NT2/D1 (cell line): ENCODE measurements around the gene RASSF1.

Experiments used
- SUZ12 ChIP-seq: IDR thresholded peaks from 2 replicates; pipeline ENCODE4 v1.6.1; 2011; ENCODE audit not compliant: insufficient read length, insufficient read depth; ENCODE audit errors: extremely low read depth
- YY1 ChIP-seq: IDR thresholded peaks from 2 replicates; pipeline ENCODE4 v1.6.1; 2011; ENCODE audit not compliant: insufficient read length, insufficient read depth
- ZNF274 ChIP-seq: IDR thresholded peaks from 2 replicates; pipeline ENCODE4 v1.6.1; 2011; ENCODE audit warnings: mild to moderate bottlenecking, low read depth, low read length

DNA sequence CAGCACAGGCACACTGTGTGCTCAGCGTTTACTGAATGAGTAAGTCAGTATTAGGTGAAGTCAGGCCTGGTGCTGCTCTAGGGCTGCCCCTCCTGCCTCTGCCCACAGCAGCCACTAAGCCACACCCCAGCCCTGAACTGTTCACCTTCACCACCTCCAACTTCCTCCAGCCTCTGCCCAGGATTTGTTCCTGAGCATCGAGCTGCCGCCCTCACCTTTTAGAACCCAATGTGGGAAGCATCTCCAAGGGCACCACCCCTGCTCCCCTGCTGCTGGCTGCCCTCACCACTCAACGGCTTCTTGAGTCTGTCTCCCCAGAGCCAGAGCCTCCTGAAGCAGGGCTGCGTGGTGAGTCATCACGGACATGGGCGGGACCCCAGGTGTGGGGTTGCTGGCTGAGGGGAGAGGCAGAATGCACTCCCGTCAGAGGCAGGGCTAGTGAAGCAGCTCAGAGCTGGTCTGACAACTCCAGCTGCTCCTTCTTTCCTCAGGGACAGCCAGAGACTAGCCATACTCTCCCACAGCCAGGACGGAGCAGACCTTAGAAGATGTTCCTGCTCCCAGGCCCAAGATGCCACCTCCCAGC, 23.9 kb downstream of the RASSF1 start:
- TF ChIP-seq YY1 (no peak), SUZ12 (no peak), ZNF274 (no peak)
